Keratinocyte (primary cell): ENCODE data around the gene CLIP2. TPM values are rescaled to one million over a fixed set of nuclear protein-coding genes. Genes with fewer than 3 reads are reported as not detected.

Experiments used
- DNase-seq: peaks from one replicate; pipeline ENCODE4 v3.0.0-alpha.2; 2011; ENCODE audit warnings: low read depth, missing footprints, low spot score
- FAIRE-seq: peaks from 2 replicates; lab custom pipeline; 2011; peaks lifted over from hg19 to GRCh38; lab: Jason Lieb, UNC
- H2AFZ ChIP-seq: 2 replicates; pipeline ENCODE4 v1.6.0; 2012; ENCODE audit warnings: low read length, control low read depth, inconsistent platforms; ENCODE audit not compliant: control insufficient read depth
- H3K27ac ChIP-seq: 2 replicates; pipeline ENCODE4 v1.5.1; 2011; ENCODE audit warnings: low read length; ENCODE audit not compliant: control insufficient read depth, insufficient read depth
- H3K27me3 ChIP-seq: 3 replicates; pipeline ENCODE4 v1.6.0; 2011; ENCODE audit warnings: low read length; ENCODE audit not compliant: control insufficient read depth, insufficient read depth; ENCODE audit errors: extremely low read depth
- H3K36me3 ChIP-seq, 2 experiments: 2 replicates in 1 of 2; 3 replicates in 1 of 2; pipeline ENCODE4 v1.5.1; 2011; ENCODE audit warnings: low read length in 2 of 2, mild to moderate bottlenecking in 1 of 2; ENCODE audit not compliant: control insufficient read depth in 2 of 2, insufficient read depth in 2 of 2; ENCODE audit errors: extremely low read depth in 1 of 2
- H3K4me1 ChIP-seq: 3 replicates; pipeline ENCODE4 v1.5.1; 2011; ENCODE audit warnings: low read length; ENCODE audit not compliant: control insufficient read depth, insufficient read depth; ENCODE audit errors: extremely low read depth
- H3K4me2 ChIP-seq: 3 replicates; pipeline ENCODE4 v1.6.0; 2011; ENCODE audit warnings: low read depth, low read length; ENCODE audit not compliant: control insufficient read depth, insufficient read depth; ENCODE audit errors: extremely low read depth
- H3K4me3 ChIP-seq, 3 experiments: fragments of 200-600 bp in 1 of 3; sonication (generic) in 1 of 3; 2 replicates in 2 of 3; 3 replicates in 1 of 3; pipeline ENCODE4 v1.5.1; 2011 to 2016; ENCODE audit warnings: low read length in 3 of 3, mild to moderate bottlenecking in 3 of 3, control low read depth in 2 of 3, inconsistent platforms in 1 of 3, low read depth in 1 of 3, mixed read lengths in 1 of 3, mixed run types in 1 of 3, moderate library complexity in 1 of 3; ENCODE audit not compliant: control insufficient read depth in 2 of 3, insufficient read depth in 2 of 3; ENCODE audit errors: extremely low read depth in 1 of 3
- H3K79me2 ChIP-seq: 2 replicates; pipeline ENCODE4 v1.6.0; 2012; ENCODE audit warnings: low read length; ENCODE audit not compliant: control insufficient read depth, insufficient read depth
- H3K9ac ChIP-seq: 3 replicates; pipeline ENCODE4 v1.6.0; 2011; ENCODE audit warnings: low read length; ENCODE audit not compliant: control insufficient read depth, insufficient read depth; ENCODE audit errors: extremely low read depth
- H3K9me1 ChIP-seq: 3 replicates; pipeline ENCODE4 v1.6.0; 2011; ENCODE audit warnings: low read length; ENCODE audit not compliant: control insufficient read depth, insufficient read depth; ENCODE audit errors: extremely low read depth
- H3K9me3 ChIP-seq: 2 replicates; pipeline ENCODE4 v1.5.1; 2012; ENCODE audit warnings: low read depth, low read length; ENCODE audit not compliant: control insufficient read depth
- H4K20me1 ChIP-seq: 3 replicates; pipeline ENCODE4 v1.6.0; 2011; ENCODE audit warnings: low read length; ENCODE audit not compliant: control insufficient read depth, insufficient read depth; ENCODE audit errors: extremely low read depth
- EZH2 ChIP-seq: IDR thresholded peaks from one replicate; pipeline ENCODE4 v1.6.1; 2012; ENCODE audit warnings: inconsistent platforms, mild to moderate bottlenecking, low read length, moderate library complexity
- dilution Hi-C: fragments of 300-500 bp; cut with MboI; formaldehyde crosslinking; loops from one replicate; pipeline ENCODE4 v1.7.0; 2020; ENCODE audit warnings: low sequenced_read_pairs; ENCODE audit not compliant: extremely low pct_ligation_motif_present
- polyA plus RNA-seq, 5 experiments: library from polyadenylated mRNA; depleted of rRNA in 3 of 5; stranded (reverse) in 3 of 5; stranded (forward) in 1 of 5; unstranded in 1 of 5; fragments of >200 nt; gene quantifications; 1 replicate in 1 of 5; 2 replicates in 3 of 5; 3 replicates in 1 of 5; pipeline versions ENCODE4 v1.2.1 to v1.2.3, GENCODE V29; 2011 to 2012; ENCODE audit warnings: missing spikeins in 2 of 5, low read depth in 1 of 5, low replicate concordance in 1 of 5
- TF ChIP-seq, protein P1 (sequence below), 3 experiments: IDR thresholded peaks in 1 of 3; conservative IDR thresholded peaks in 1 of 3; optimal IDR thresholded peaks in 1 of 3; 2 replicates in 2 of 3; 3 replicates in 1 of 3; pipeline versions ENCODE3 to v1.5.1; 2011; ENCODE audit warnings: low read length in 3 of 3, mild to moderate bottlenecking in 3 of 3, moderate library complexity in 2 of 3, control low read depth in 1 of 3, inconsistent platforms in 1 of 3; ENCODE audit not compliant: insufficient read depth in 2 of 3; ENCODE audit errors: extremely low read depth in 1 of 3

The CLIP2 gene
- polyA plus RNA-seq, 1 donor (not counting 4 experiments of a cell fraction or from before 2014, with no cell fraction given), result 2.6 TPM

DNA sequence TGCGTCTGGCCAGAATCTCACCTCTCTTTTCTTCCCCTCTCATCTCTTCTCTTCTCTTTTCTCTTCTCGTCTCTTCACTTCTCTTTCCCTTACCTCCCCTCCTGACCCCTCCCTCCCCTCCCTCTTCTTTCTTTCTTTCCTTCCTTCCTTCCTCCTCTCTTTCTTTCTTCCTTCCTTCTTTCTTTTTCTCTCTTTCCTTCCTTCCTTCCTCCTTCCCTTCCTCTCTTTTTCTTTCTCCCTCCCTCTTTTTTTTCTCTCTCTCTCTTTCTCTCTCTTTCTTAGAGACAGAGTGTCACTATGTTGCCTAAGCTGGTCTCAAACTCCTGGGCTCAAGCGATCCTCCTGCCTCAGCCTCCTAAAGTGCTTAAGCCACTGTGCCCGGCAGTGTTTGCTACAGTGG, 159.9 kb downstream of the CLIP2 start:
- Histone ChIP-seq H3K27me3 (no peaks in the 10 kb centered on the region), H2AFZ (no peak overlapping the region), H3K9ac (no peak overlapping the region), H4K20me1 (no peaks in the 10 kb centered on the region), H3K4me1 (peaks cover 13% of the 10 kb centered on the region), H3K4me3 (no peak overlapping the region), H3K9me3 (no peaks in the 10 kb centered on the region), H3K36me3 (no peaks in the 10 kb centered on the region), H3K79me2 (no peaks in the 10 kb centered on the region), H3K4me2 (no peak overlapping the region), H3K27ac (no peak overlapping the region), H3K9me1 (no peaks in the 10 kb centered on the region)
- DNase-seq, result no peak
- dilution Hi-C loops, result no loop called here
- TF ChIP-seq EZH2, result no peak
- TF ChIP-seq, protein P1, sequence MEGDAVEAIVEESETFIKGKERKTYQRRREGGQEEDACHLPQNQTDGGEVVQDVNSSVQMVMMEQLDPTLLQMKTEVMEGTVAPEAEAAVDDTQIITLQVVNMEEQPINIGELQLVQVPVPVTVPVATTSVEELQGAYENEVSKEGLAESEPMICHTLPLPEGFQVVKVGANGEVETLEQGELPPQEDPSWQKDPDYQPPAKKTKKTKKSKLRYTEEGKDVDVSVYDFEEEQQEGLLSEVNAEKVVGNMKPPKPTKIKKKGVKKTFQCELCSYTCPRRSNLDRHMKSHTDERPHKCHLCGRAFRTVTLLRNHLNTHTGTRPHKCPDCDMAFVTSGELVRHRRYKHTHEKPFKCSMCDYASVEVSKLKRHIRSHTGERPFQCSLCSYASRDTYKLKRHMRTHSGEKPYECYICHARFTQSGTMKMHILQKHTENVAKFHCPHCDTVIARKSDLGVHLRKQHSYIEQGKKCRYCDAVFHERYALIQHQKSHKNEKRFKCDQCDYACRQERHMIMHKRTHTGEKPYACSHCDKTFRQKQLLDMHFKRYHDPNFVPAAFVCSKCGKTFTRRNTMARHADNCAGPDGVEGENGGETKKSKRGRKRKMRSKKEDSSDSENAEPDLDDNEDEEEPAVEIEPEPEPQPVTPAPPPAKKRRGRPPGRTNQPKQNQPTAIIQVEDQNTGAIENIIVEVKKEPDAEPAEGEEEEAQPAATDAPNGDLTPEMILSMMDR (optimal IDR thresholded peaks at IDR 0.05 in 1 of 3, IDR thresholded peaks at IDR 0.05 in 1 of 3, conservative IDR thresholded peaks at IDR 0.05 in 1 of 3; ENCODE audit: extremely low read depth in 1 of 3, insufficient read depth in 2 of 3, low read length in 3 of 3), result no peak
- no peak for FAIRE-seq

- Histone ChIP-seq H3K9me1 (no peaks in the 10 kb centered on the region), H3K27me3 (no peaks in the 10 kb centered on the region), H3K27ac (no peak overlapping the region), H3K9ac (no peak overlapping the region), H3K79me2 (peaks cover 5% of the 10 kb centered on the region), H3K4me2 (no peak overlapping the region), H3K4me3 (no peak overlapping the region), H2AFZ (no peak overlapping the region), H3K36me3 (no peaks in the 10 kb centered on the region), H3K9me3 (no peaks in the 10 kb centered on the region), H3K4me1 (peaks cover 19% of the 10 kb centered on the region), H4K20me1 (no peaks in the 10 kb centered on the region)
- dilution Hi-C loops, result no loop called here
- no peak for FAIRE-seq
- no peak for TF ChIP-seq EZH2
- TF ChIP-seq, protein P1 (optimal IDR thresholded peaks at IDR 0.05 in 1 of 3, IDR thresholded peaks at IDR 0.05 in 1 of 3, conservative IDR thresholded peaks at IDR 0.05 in 1 of 3; ENCODE audit: extremely low read depth in 1 of 3, insufficient read depth in 2 of 3, low read length in 3 of 3), result peak; percentile 83 to 88 (median 87)
- DNase-seq, result no peak
Measured at GRCh38 chr7:74449809-74450397, 160.7 kb downstream of the CLIP2 start.
